H9 (cell line): ENCODE measurements around the gene TMEM184A. TPM values are rescaled to one million over a fixed set of nuclear protein-coding genes. Genes with fewer than 3 reads are reported as not detected.

ENCODE experiments used
- DNase-seq: peaks from one replicate; pipeline ENCODE4 v3.0.0-alpha.2; 2017
- H2AFZ ChIP-seq: one replicate; pipeline ENCODE4 v1.6.1; 2013; ENCODE audit warnings: mild to moderate bottlenecking, low read length, control low read depth, moderate library complexity
- H2AK5ac ChIP-seq: 2 replicates; pipeline ENCODE4 v1.6.1; 2013; ENCODE audit warnings: low read length, control low read depth, mixed read lengths; ENCODE audit not compliant: insufficient read length
- H2BK120ac ChIP-seq: one replicate; pipeline ENCODE4 v1.6.1; 2013; ENCODE audit warnings: low read depth, mild to moderate bottlenecking, low read length, control low read depth, inconsistent platforms; ENCODE audit not compliant: poor library complexity, severe bottlenecking
- H2BK12ac ChIP-seq: 2 replicates; pipeline ENCODE4 v1.6.1; 2013; ENCODE audit warnings: low read length, control low read depth, mixed read lengths, low read depth; ENCODE audit not compliant: insufficient read length
- H2BK15ac ChIP-seq: 2 replicates; pipeline ENCODE4 v1.6.1; 2013; ENCODE audit warnings: low read depth, low read length, control low read depth
- H2BK20ac ChIP-seq: one replicate; pipeline ENCODE4 v1.6.1; 2013; ENCODE audit warnings: low read depth, mild to moderate bottlenecking, low read length, control low read depth, inconsistent platforms; ENCODE audit not compliant: poor library complexity, severe bottlenecking
- H2BK5ac ChIP-seq: 2 replicates; pipeline ENCODE4 v1.6.1; 2013; ENCODE audit warnings: low read length, control low read depth, mixed read lengths; ENCODE audit not compliant: insufficient read length
- H3K14ac ChIP-seq: 2 replicates; pipeline ENCODE4 v1.6.1; 2013; ENCODE audit warnings: low read length, control low read depth; ENCODE audit not compliant: insufficient read depth
- H3K18ac ChIP-seq: 2 replicates; pipeline ENCODE4 v1.6.1; 2013; ENCODE audit warnings: low read depth, mild to moderate bottlenecking, mixed read lengths, low read length, control low read depth; ENCODE audit not compliant: insufficient read length
- H3K23ac ChIP-seq: 2 replicates; pipeline ENCODE4 v1.6.1; 2013; ENCODE audit warnings: low read length, control low read depth, mixed read lengths, low read depth; ENCODE audit not compliant: insufficient read length
- H3K23me2 ChIP-seq: 2 replicates; pipeline ENCODE4 v1.6.1; 2013; ENCODE audit warnings: low read depth, mild to moderate bottlenecking, mixed read lengths, low read length, control low read depth; ENCODE audit not compliant: insufficient read length, poor library complexity, severe bottlenecking
- H3K27ac ChIP-seq: 2 replicates; pipeline ENCODE4 v1.5.1; 2013; ENCODE audit warnings: low read length, control low read depth, mixed read lengths, low read depth; ENCODE audit not compliant: insufficient read length
- H3K27me3 ChIP-seq: 2 replicates; pipeline ENCODE4 v1.6.1; 2013; ENCODE audit warnings: low read length, control low read depth, inconsistent platforms; ENCODE audit not compliant: insufficient read depth
- H3K4ac ChIP-seq: 2 replicates; pipeline ENCODE4 v1.6.1; 2013; ENCODE audit warnings: low read depth, mild to moderate bottlenecking, control low read depth, inconsistent platforms, low read length, moderate library complexity
- H3K4me1 ChIP-seq: 2 replicates; pipeline ENCODE4 v1.6.1; 2013; ENCODE audit warnings: low read length, control low read depth, inconsistent platforms; ENCODE audit not compliant: insufficient read depth
- H3K4me2 ChIP-seq: 2 replicates; pipeline ENCODE4 v1.6.1; 2013; ENCODE audit warnings: low read length, control low read depth, mixed read lengths; ENCODE audit not compliant: insufficient read length, insufficient read depth
- H3K56ac ChIP-seq: 2 replicates; pipeline ENCODE4 v1.6.1; 2013; ENCODE audit warnings: low read depth, mild to moderate bottlenecking, mixed read lengths, low read length, control low read depth; ENCODE audit not compliant: insufficient read length
- H3K79me1 ChIP-seq: 2 replicates; pipeline ENCODE4 v1.6.1; 2013; ENCODE audit warnings: low read depth, mild to moderate bottlenecking, moderate library complexity, low read length, control low read depth, inconsistent platforms; ENCODE audit not compliant: insufficient read depth, poor library complexity, severe bottlenecking
- H3K79me2 ChIP-seq: 2 replicates; pipeline ENCODE4 v1.6.1; 2013; ENCODE audit warnings: low read length, control low read depth, inconsistent platforms; ENCODE audit not compliant: insufficient read depth
- H3K9ac ChIP-seq: 2 replicates; pipeline ENCODE4 v1.6.1; 2013; ENCODE audit warnings: low read length, control low read depth, mixed read lengths; ENCODE audit not compliant: insufficient read length; ENCODE audit errors: extremely low read depth
- H3K9me3 ChIP-seq: one replicate; pipeline ENCODE4 v1.6.1; 2013; ENCODE audit warnings: low read depth, low read length, inconsistent platforms; ENCODE audit not compliant: control insufficient read depth
- H3T11ph ChIP-seq: one replicate; pipeline ENCODE4 v1.6.1; 2013; ENCODE audit warnings: mild to moderate bottlenecking, low read length, control low read depth, inconsistent platforms
- H4K20me1 ChIP-seq: one replicate; pipeline ENCODE4 v1.6.1; 2013; ENCODE audit not compliant: control insufficient read depth, insufficient read length, insufficient read depth
- H4K5ac ChIP-seq: 2 replicates; pipeline ENCODE4 v1.6.1; 2013; ENCODE audit warnings: low read depth, mild to moderate bottlenecking, mixed read lengths, low read length, control low read depth; ENCODE audit not compliant: insufficient read length
- H4K8ac ChIP-seq: replicated peaks from 2 replicates; pipeline ENCODE4 v1.6.1; 2013; ENCODE audit warnings: low read length, control low read depth, mixed read lengths, low read depth; ENCODE audit not compliant: insufficient read length
- H4K91ac ChIP-seq: 2 replicates; pipeline ENCODE4 v1.6.1; 2013; ENCODE audit warnings: low read depth, mild to moderate bottlenecking, moderate library complexity, mixed read lengths, low read length, control low read depth; ENCODE audit not compliant: insufficient read length
- H3K27ac Mint-ChIP-seq, 3 experiments: 2 replicates in 2 of 3; 3 replicates in 1 of 3; pipeline ENCODE4 v1.8.0; 2020 to 2021; ENCODE audit warnings: mixed read lengths in 3 of 3, mild to moderate bottlenecking in 1 of 3, moderate library complexity in 1 of 3
- H3K27me3 Mint-ChIP-seq: 2 replicates; pipeline ENCODE4 v1.8.0; 2021; ENCODE audit warnings: low read depth, mild to moderate bottlenecking, moderate library complexity, mixed read lengths
- H3K36me3 Mint-ChIP-seq, 3 experiments: 2 replicates in 2 of 3; 3 replicates in 1 of 3; pipeline ENCODE4 v1.8.0; 2020 to 2021; ENCODE audit warnings: low read depth in 3 of 3, mixed read lengths in 3 of 3; ENCODE audit not compliant: insufficient read depth in 1 of 3
- H3K4me1 Mint-ChIP-seq, 2 experiments: 2 replicates each; pipeline ENCODE4 v1.8.0; 2020; ENCODE audit warnings: mixed read lengths in 2 of 2
- H3K4me3 Mint-ChIP-seq, 2 experiments: 2 replicates in 1 of 2; 3 replicates in 1 of 2; pipeline ENCODE4 v1.8.0; 2020 to 2021; ENCODE audit warnings: mild to moderate bottlenecking in 2 of 2, mixed read lengths in 2 of 2, moderate library complexity in 1 of 2
- H3K9me3 Mint-ChIP-seq, 2 experiments: 2 replicates in 1 of 2; 3 replicates in 1 of 2; pipeline ENCODE4 v1.8.0; 2020; ENCODE audit warnings: mild to moderate bottlenecking in 2 of 2, mixed read lengths in 2 of 2, moderate library complexity in 1 of 2
- CTCF ChIP-seq: fragments of 200-600 bp; sonication (generic); conservative IDR thresholded peaks from 3 replicates; pipeline ENCODE4 v1.8.0; 2021; ENCODE audit warnings: antibody characterized with exemption, mild to moderate bottlenecking
- WGBS: extraction: QIAGEN DNeasy Blood & Tissue Kit; methylation state at CpG from one replicate; pipeline ENCODE4 v1.1.7; 2013; ENCODE audit warnings: missing lambda C conversion rate, low lambda C conversion rate, mixed read lengths; ENCODE audit not compliant: insufficient read length; ENCODE audit errors: extremely low coverage; 5-methylcytosine and 5-hydroxymethylcytosine counted together
- total RNA-seq: library from RNA; stranded (reverse); gene quantifications from 2 replicates; pipeline ENCODE4 v1.2.1, GENCODE V29; 2021

Gene TMEM184A
- total RNA-seq, 1 experiment from 2014 or later = 1.3 TPM

DNA sequence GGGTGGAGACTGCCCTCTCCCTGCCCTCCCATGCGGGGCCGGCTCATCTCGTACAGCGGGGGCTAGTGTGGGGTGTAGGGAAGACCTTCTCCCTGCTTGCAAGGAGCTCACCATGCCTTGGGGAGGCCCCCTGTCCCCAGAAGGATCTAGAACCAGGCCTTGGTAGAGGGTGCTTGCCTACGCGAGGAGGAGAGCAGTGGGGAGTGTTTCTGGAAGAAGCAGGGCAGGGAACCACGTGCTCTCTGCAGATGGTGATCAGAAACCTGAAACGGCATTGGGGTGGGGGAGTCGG, 22.8 kb downstream of the TMEM184A start:
- Histone ChIP-seq H2BK15ac (no peak overlapping the region), H4K5ac (no peak overlapping the region), H4K8ac (no peak overlapping the region), H3K9ac (no peak overlapping the region), H2AK5ac (no peak overlapping the region), H3K4me2 (no peak overlapping the region), H2BK20ac (no peak overlapping the region), H3K79me2 (peaks cover 7% of the 10 kb centered on the region; the same call in 1 of the 2 replicates), H4K20me1 (no peaks in the 10 kb centered on the region), H3K23ac (no peak overlapping the region), H3K27me3 (no peaks in the 10 kb centered on the region), H3K27ac (no peak overlapping the region), H3K4ac (no peak overlapping the region), H3K9me3 (no peaks in the 10 kb centered on the region), H2BK5ac (no peak overlapping the region), H4K91ac (no peak overlapping the region), H2BK12ac (no peak overlapping the region), H3K56ac (no peak overlapping the region), H3K79me1 (no peaks in the 10 kb centered on the region), H2BK120ac (no peak overlapping the region), H3K23me2 (peaks cover 4% of the 10 kb centered on the region), H3K18ac (no peak overlapping the region), H3K14ac (peak overlapping the region; percentile 46; the same call in 1 of the 2 replicates), H3T11ph (no peak overlapping the region), H3K4me1 (peaks cover 3% of the 10 kb centered on the region; the same call in 1 of the 2 replicates), H2AFZ (no peak overlapping the region)
- no CpG with 5 or more reads among the region's 9 CpGs for WGBS
- H3K4me1 Mint-ChIP-seq = peaks cover 31% of the 10 kb centered on the region in 2 experiments
- no peaks in the 10 kb centered on the region for H3K27me3 Mint-ChIP-seq
- DNase-seq = no peak
- peak overlapping the region in 1 of 2 experiments; percentile 40; a peak in 3 of 5 replicates for H3K4me3 Mint-ChIP-seq
- H3K36me3 Mint-ChIP-seq = no peaks in the 10 kb centered on the region
- no peaks in the 10 kb centered on the region for H3K9me3 Mint-ChIP-seq
- TF ChIP-seq CTCF = no peak
- peak overlapping the region in 1 of 3 experiments; percentile 82; a peak in 1 of 7 replicates for H3K27ac Mint-ChIP-seq
